ENCODE results near the gene ULK2.
"Not testable (repeated sequence)": the region's sequence is repeated elsewhere in the genome, so short reads cannot be mapped to it uniquely, and the experiment has no call there.

The ULK2 gene

GRCh38 chr17:19766016-19766415, 101.7 kb downstream of the ULK2 start:
- DNase-seq = no peak

DNA sequence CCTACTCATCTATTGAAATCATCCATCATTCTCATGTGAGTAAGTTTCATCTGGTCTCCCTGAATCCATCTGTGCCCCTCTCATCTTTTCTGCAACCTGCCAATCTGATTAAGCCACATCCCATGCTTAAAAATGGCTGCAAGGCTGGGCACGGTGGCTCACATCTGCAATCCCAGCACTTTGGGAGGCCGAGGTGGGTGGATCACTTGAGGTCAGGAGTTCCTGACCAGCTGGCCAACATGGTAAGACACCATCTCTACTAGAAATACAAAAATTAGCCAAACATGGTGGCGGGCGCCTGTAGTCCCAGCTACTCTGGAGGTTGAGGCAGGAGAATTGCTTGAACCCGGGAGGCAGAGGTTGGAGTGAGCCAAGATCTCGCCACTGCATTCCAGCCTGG, 103.7 kb downstream of the ULK2 start:
- DNase-seq = not testable (repeated sequence)

DNA sequence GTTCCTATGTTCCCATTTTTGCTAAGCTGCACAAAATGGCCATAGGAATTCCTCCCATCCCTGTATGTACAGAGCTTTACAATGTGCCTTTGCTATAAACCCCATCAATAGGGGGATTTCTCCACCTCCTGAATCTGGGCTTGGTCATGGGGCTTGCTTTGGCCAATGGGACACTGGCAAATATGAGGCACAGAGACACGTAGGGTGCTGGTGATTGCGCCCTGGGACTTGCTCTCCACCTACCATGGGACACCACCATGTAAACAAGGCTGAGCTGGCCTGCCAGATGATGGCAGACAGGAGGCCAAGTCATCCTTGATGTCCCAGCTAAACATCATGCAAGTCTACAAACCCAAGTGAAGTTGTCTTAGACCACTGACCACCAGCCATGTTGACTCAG, 104.3 kb downstream of the ULK2 start:
- DNase-seq = no peak

DNA sequence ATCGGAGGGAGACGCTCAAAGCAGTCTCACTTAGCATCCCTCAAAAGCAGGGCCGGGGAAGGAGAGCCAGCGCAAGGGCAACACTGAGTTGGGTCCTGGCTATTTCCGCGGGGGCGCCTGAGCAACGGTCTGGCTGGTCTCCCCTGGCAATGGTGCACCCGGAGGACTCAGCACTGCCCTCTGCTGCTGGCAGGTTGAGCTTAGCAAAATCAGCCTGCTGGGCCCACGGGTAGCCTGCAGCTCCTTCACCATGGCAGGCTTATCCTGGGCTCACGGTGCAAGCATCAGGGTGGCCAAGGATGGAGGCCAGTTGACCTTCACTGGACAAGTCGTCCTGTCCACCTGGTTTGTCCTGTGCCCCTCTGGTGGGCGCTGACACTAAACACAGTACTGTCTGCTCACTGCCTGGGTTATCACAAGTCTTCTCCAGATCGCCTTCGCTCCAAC, 105.2 kb downstream of the ULK2 start:
- DNase-seq = peak; percentile 54

GRCh38 chr17:19760746-19761145, 107.0 kb downstream of the ULK2 start:
- DNase-seq = no peak

- DNase-seq = no peak
These were observed 107.9 kb downstream of the ULK2 start for GRCh38 chr17:19759568-19760549.

DNA sequence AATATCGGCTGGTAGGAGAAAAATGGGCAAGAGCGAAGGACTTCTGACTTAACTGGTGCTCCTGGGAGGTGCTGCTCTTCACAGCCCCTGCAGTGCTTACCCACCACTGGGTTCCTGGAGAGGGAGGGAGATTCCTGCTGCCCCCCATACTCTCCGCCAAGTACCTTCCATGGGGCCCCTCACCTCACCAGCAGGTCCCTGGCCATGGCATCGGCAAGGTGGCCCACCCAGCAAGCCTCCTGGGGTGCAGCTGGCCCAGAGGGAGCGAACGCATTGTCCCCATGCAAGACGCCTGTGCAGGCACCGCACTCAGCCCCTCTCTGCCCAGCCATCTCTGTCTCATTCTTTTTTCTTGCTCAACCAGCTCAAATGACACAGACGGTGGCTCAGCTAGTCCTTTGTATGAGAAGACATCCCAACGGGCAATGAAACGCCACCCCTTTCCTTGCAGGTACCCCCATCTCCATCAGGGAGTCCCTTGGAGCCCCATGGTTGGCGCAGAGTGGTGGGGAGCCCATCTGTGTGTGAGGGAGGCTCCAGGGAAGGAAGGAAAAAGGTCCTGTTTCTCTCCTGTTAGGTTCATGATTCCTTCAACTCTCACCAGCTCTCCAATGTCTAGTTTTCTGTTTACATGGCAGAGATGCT, 110.1 kb downstream of the ULK2 start:
- DNase-seq = no peak

DNA sequence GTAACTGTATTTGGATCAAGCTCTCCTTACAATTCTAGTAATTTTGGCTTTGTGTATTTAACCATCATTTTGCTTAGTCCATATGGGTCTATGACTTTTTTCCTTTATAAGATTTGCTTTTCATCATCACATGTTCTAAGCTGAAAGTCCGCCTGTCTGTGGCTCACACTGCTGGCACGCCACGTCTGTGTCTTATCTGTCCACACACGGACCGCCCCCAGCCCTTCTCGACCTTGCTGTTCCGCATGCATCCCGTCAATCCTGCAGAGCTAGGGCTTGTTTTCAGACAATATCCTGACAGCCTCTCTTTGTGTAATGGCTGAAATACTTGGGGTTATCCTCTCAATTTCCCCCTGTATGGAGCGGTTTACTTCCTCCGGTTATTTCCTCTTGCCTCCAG, 111.2 kb downstream of the ULK2 start:
- no peak for DNase-seq

- DNase-seq = no peak
These were observed 111.8 kb downstream of the ULK2 start for GRCh38 chr17:19755821-19756510.

DNA sequence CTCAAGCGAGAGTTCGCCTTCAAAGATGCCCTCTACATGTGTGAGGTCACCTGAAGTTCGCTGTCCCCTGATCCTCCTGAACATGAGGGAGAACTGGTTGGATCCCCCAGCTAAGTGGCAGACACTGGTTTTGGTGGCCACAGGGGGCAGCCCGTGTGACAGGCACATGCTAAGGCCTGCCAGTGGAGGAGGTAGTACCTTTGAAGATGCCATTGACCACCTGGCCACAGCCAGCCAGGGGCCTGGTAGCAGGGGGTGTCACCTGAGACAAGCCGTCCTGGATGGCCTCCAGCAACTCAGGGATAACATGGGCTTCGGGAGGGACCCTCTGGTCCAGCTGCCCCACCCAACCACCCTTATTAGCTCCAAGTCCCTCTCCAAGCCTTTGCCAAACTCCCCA, 112.3 kb downstream of the ULK2 start:
- no peak for DNase-seq

GRCh38 chr17:19753661-19754463, 113.9 kb downstream of the ULK2 start:
- peak; percentile 44 for DNase-seq

GRCh38 chr17:19753051-19753509, 114.7 kb downstream of the ULK2 start:
- DNase-seq = peak; percentile 73

DNA sequence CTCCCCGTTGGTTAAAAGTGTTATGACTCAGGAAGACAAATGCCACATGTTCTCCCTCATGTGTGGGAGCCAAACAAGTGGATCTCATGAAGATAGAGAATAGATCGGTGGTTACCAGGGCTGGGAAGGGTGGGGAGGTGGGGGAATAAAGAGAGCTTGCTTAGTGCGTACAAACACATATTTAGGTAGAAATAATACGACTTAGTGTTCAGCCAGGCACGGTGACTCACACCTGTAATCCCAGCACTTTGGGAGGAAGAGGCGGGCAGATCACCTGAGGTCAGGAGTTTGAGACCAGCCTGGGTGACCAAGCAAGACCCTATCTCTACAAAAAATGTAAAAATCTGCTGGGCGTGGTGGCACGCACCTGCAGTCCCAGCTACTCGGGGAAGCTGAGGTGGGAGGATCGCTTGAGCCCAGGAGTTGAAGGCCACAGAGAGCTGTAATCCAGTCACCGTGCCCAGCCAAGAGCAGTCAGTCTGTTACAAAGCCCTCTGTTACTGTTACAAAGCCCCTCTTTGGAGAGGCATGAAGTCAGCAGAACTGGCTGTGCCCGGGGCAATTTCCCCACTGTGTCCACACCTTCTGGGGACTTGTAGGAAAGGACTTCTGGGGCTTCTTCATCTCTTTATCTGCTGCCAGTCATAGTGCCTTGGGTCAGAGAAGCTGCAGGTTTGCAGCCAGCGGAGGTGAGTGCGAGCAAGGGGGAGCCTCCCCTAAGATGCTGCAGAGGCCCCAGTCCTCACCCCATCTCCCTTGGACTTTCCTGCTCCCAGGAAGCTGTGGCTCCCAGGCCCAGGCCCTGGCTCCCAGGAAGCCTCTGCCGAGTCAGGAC, 115.3 kb downstream of the ULK2 start:
- DNase-seq = no peak

- no peak for DNase-seq
These were observed 116.9 kb downstream of the ULK2 start for GRCh38 chr17:19750835-19751234.

DNA sequence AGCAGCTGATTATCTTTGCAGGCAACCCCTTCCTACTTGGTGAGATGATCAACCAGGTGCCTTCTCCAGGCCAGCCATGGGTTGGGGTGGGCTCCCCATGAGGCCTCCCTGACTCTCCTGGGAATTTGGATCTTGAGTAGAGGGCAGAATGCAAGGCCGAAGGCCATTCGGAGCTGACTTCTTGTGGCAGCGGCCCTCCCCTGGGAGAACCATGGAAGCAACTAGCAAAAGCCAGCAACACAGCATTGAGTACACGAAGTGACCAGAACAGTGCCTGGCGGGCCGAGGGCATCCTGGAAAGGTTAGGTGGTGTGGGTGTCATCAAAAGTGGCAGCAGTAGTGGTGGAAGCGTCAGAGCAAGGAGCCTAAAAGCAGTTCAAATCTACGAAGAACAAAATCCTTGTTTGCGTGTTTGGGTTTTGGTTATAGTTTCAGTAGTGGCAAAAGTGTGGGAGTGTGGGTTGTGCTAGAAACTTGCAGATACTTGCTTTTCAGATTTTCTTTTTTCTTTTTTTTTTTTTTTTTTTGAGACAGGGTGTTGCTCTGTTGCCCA, 117.6 kb downstream of the ULK2 start:
- DNase-seq = no peak

- no peak for DNase-seq
These were observed 118.9 kb downstream of the ULK2 start for GRCh38 chr17:19748807-19749193.

GRCh38 chr17:19747829-19748806, 119.6 kb downstream of the ULK2 start, which contains the start of gene ALDH3A1:
TSS of gene ALDH3A1 (minus strand) at chr17:19748298. CDS start at chr17:19745129, 3,169 bp downstream.
- no peak for DNase-seq

DNA sequence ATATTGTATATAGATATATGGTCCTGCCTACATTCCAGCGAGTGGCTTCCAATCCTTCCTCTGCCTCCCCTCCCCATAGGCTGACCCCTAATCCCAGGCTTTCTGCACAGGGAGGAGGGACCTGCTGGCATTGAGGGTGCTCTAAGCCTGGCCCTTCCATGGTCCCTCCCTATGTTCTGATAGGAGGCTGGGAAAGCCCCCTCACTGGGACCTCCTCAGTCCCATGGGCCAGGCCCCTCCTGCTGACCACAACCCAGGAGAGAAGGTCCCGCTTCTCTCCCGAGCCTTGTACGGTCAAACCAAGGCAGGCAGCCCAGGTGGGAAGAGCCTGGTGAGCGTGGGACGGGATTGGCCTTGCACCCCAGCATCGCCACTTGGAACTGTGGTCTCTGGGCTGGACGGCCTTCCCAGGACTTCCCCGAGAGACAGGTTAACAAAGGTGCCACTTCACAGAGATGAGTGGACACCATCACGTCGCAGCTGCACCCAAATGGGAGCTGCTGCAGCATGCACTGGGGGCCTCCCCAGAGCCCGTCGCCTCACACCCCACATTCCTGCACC, 120.5 kb downstream of the ULK2 start:
- no peak for DNase-seq

DNA sequence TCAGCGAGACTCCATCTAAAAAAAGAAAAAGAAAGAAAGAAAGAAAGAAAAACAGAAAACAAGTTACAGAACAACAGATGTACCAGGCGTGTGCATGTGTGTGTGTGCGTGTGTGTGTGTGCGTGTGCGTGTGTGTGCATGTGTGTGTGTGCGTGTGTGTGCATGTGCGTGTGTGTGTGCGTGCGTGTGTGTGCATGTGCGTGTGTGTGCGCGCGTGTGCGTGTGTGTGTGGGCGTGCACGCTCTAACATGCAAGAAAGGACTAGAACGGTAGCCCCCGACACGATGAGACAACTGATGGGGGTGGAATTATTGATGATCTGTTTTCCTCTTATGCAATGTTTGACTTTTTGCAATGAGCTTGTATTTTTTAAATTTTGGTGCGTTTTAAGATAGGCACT, 121.2 kb downstream of the ULK2 start:
- DNase-seq = no peak

All from hematopoietic multipotent progenitor cell treated with erythropoietin and hydrocortisone succinate and interleukin-3 and kit ligand, for 8 days (in vitro differentiated cells).